Osteocyte (in vitro differentiated cells): Measurements from ENCODE around the gene COL15A1. TPM values are rescaled to one million over a fixed set of nuclear protein-coding genes. Genes with fewer than 3 reads are reported as not detected.
"Not testable (repeated sequence)": the region's sequence is repeated elsewhere in the genome, so short reads cannot be mapped to it uniquely, and the experiment has no call there.

ENCODE experiments used
- DNase-seq: peaks from one replicate; pipeline ENCODE4 v3.0.0; 2021; ENCODE audit warnings: mixed read lengths; ENCODE audit not compliant: unreplicated experiment; ENCODE audit errors: extremely low spot score
- H3K27ac Mint-ChIP-seq: one replicate; pipeline ENCODE4 v1.8.0; 2021; ENCODE audit warnings: mild to moderate bottlenecking, mixed read lengths; ENCODE audit not compliant: unreplicated experiment
- H3K27me3 Mint-ChIP-seq: one replicate; pipeline ENCODE4 v1.8.0; 2021; ENCODE audit warnings: mixed read lengths; ENCODE audit not compliant: unreplicated experiment
- H3K36me3 Mint-ChIP-seq: one replicate; pipeline ENCODE4 v1.8.0; 2021; ENCODE audit warnings: mixed read lengths; ENCODE audit not compliant: unreplicated experiment
- H3K4me1 Mint-ChIP-seq: one replicate; pipeline ENCODE4 v1.8.0; 2021; ENCODE audit warnings: mixed read lengths; ENCODE audit not compliant: unreplicated experiment
- H3K4me3 Mint-ChIP-seq: one replicate; pipeline ENCODE4 v1.8.0; 2021; ENCODE audit warnings: mild to moderate bottlenecking, moderate library complexity, mixed read lengths; ENCODE audit not compliant: unreplicated experiment
- H3K9me3 Mint-ChIP-seq: one replicate; pipeline ENCODE4 v1.8.0; 2021; ENCODE audit warnings: mixed read lengths; ENCODE audit not compliant: unreplicated experiment
- total RNA-seq: library from RNA; stranded (reverse); gene quantifications from 2 replicates; pipeline ENCODE4 v1.2.1, GENCODE V29; 2021
- TF ChIP-seq, protein P1 (sequence below): fragments of 200-600 bp; sonication (generic); IDR thresholded peaks from 2 replicates; pipeline ENCODE4 v1.5.0; 2021; ENCODE audit warnings: antibody characterized with exemption, mild to moderate bottlenecking, moderate library complexity

COL15A1 gene
- total RNA-seq, 1 donor from 2014 or later: 0.81 TPM

GRCh38 chr9:99006979-99007378 is 63.3 kb downstream of the COL15A1 start:
- H3K4me3 Mint-ChIP-seq: no peak overlapping the region
- H3K4me1 Mint-ChIP-seq: no peaks in the 10 kb centered on the region
- no peak overlapping the region for H3K27ac Mint-ChIP-seq
- TF ChIP-seq, protein P1, sequence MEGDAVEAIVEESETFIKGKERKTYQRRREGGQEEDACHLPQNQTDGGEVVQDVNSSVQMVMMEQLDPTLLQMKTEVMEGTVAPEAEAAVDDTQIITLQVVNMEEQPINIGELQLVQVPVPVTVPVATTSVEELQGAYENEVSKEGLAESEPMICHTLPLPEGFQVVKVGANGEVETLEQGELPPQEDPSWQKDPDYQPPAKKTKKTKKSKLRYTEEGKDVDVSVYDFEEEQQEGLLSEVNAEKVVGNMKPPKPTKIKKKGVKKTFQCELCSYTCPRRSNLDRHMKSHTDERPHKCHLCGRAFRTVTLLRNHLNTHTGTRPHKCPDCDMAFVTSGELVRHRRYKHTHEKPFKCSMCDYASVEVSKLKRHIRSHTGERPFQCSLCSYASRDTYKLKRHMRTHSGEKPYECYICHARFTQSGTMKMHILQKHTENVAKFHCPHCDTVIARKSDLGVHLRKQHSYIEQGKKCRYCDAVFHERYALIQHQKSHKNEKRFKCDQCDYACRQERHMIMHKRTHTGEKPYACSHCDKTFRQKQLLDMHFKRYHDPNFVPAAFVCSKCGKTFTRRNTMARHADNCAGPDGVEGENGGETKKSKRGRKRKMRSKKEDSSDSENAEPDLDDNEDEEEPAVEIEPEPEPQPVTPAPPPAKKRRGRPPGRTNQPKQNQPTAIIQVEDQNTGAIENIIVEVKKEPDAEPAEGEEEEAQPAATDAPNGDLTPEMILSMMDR: no peak
- H3K9me3 Mint-ChIP-seq: peaks cover 5% of the 10 kb centered on the region
- DNase-seq: no peak
- H3K27me3 Mint-ChIP-seq: peaks cover 25% of the 10 kb centered on the region
- no peaks in the 10 kb centered on the region for H3K36me3 Mint-ChIP-seq

DNA sequence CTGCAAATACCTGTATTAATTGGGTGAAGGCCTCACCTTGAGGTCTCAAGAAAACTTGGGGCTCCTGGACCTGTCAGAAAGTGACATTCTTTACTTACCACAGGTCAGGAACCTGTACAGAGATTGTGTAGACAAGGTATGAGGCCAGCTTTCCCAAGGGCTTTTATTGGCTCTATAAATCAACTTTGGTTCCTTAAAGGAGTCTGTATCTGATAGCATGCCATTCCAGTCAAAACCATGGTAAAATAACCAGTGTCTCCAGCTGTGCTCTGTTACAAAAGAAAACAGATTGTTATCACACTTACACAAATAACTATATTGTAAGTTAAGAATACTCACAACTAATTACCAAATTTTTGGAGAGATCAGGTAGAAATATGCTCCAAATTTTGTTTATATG is 64.5 kb downstream of the COL15A1 start:
- H3K27me3 Mint-ChIP-seq: peaks cover 25% of the 10 kb centered on the region
- H3K36me3 Mint-ChIP-seq: peaks cover 2% of the 10 kb centered on the region
- no peak for DNase-seq
- no peaks in the 10 kb centered on the region for H3K4me1 Mint-ChIP-seq
- H3K9me3 Mint-ChIP-seq: peaks cover 9% of the 10 kb centered on the region
- TF ChIP-seq, protein P1: no peak
- no peak overlapping the region for H3K4me3 Mint-ChIP-seq
- H3K27ac Mint-ChIP-seq: no peak overlapping the region

DNA sequence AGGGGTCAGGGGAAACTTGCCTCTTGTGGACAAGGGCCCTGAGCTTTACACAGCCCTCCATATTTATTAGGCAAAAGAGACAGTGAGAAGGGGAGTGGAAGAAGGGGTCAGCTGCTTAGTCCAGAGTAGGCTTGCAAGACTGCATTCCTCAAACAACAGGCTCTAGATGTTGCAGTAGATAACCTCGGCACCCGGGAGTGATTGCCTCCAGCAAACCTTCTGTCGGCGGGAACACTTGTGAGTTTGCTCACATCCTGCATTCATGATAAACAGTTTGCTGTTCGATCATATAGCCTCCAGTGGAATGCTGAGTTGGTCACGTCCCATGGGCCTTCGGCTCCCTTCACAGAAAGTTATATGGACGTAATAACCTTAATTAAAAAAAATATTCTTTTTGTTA is 66.7 kb downstream of the COL15A1 start:
- H3K4me1 Mint-ChIP-seq, H3K27ac Mint-ChIP-seq, DNase-seq, H3K4me3 Mint-ChIP-seq, H3K36me3 Mint-ChIP-seq, H3K9me3 Mint-ChIP-seq: not testable (repeated sequence)
- H3K27me3 Mint-ChIP-seq: peaks cover 14% of the 10 kb centered on the region

- H3K4me3 Mint-ChIP-seq: no peak overlapping the region
- H3K27me3 Mint-ChIP-seq: peaks cover 6% of the 10 kb centered on the region
- DNase-seq: no peak
- TF ChIP-seq, protein P1: no peak
- peaks cover 6% of the 10 kb centered on the region for H3K4me1 Mint-ChIP-seq
- peaks cover 2% of the 10 kb centered on the region for H3K36me3 Mint-ChIP-seq
- peaks cover 9% of the 10 kb centered on the region for H3K9me3 Mint-ChIP-seq
- no peak overlapping the region for H3K27ac Mint-ChIP-seq
Measured at GRCh38 chr9:99011161-99011709, 67.5 kb downstream of the COL15A1 start.

DNA sequence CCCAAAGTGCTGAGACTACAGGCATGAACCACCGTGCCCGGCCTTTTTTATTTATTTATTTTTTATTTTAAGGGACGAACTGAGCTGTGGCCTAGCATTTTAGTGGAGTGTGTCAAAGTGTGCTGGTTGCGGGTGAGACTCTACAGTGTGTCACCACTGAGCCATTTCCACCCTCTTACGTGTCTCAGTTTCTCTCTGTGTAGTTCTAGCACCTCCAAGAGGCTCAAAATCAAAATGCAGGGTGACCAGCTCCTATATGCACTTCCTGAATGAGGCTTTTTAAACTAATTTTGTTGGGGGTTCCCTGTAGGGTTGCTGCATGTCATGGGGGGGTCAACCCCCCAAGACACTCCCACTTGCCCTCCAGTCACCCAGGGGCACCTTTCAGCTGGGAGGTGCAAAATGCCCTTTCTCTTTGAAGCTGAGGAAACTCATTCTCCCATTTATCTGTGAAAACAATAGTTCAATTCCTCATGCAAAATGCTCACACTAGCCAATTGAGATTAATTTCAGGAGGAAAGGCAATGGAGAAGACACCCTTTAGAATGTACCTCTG is 69.3 kb downstream of the COL15A1 start:
- no peak for DNase-seq
- no peak overlapping the region for H3K27ac Mint-ChIP-seq
- H3K9me3 Mint-ChIP-seq: peaks cover 9% of the 10 kb centered on the region
- TF ChIP-seq, protein P1: no peak
- H3K4me3 Mint-ChIP-seq: no peak overlapping the region
- H3K27me3 Mint-ChIP-seq: no peaks in the 10 kb centered on the region
- peaks cover 6% of the 10 kb centered on the region for H3K4me1 Mint-ChIP-seq
- H3K36me3 Mint-ChIP-seq: peaks cover 2% of the 10 kb centered on the region
